C1 segment of cervical spinal cord (tissue), 14 donors: Measurements from ENCODE around the gene PADI2.

Experiments
- DNase-seq, 14 donors: peaks; one replicate each; lab custom pipeline; 2025; lab: John Stamatoyannopoulos, UW

The PADI2 gene

DNA sequence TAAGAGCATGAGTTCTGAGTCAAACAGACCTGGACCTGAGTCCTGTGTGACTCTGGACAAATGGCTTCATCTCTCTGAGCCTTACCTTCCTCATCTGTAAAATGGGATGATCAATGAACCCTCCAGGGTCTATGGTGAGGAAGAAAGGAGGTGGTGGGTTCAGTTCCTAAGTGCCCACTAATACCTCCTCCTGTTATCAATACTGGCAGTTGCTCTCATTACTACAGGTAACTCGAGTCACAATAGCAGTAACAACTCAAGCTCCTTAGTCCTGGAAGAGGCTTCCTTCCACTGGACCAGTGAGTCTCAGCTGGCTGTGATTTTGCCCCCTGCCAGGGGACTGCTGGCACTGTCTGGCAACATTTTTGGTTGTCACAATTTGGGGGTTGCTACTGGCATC lies 2.6 kb downstream of the PADI2 start:
- DNase-seq = no peak

- DNase-seq = peak in 9 of 14 donors; percentile 27 to 76 (median 56)
Measured at GRCh38 chr1:17113963-17114362, 5.3 kb downstream of the PADI2 start.

- DNase-seq = no peak
Measured at GRCh38 chr1:17112496-17113236, 6.6 kb downstream of the PADI2 start.

GRCh38 chr1:17112076-17112475 lies 7.2 kb downstream of the PADI2 start:
- DNase-seq = peak in 1 of 14 donors; percentile 56

DNA sequence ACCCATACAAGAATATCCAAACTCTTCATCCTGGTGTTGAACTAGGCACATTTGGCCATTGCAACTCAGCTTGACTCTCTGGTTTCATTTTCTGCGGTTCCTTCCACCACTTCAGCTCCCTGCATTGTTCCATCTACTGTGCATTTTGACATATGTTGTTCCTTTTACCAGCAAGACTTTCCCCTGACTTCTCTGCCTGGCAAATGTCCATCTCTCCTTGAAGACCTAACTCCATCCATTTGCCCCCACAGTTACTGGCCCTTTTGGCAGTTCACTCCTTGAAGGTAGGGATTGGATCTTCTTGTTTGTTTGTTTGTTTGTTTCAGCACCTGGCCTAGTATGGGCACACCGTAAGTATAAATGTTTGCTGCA lies 8.7 kb downstream of the PADI2 start:
- DNase-seq = peak in 1 of 14 donors; percentile 37

GRCh38 chr1:17109892-17110554 lies 9.2 kb downstream of the PADI2 start:
- peak in 12 of 14 donors; percentile 10 to 79 (median 70) for DNase-seq

GRCh38 chr1:17108786-17109185 lies 10.5 kb downstream of the PADI2 start:
- no peak for DNase-seq

DNA sequence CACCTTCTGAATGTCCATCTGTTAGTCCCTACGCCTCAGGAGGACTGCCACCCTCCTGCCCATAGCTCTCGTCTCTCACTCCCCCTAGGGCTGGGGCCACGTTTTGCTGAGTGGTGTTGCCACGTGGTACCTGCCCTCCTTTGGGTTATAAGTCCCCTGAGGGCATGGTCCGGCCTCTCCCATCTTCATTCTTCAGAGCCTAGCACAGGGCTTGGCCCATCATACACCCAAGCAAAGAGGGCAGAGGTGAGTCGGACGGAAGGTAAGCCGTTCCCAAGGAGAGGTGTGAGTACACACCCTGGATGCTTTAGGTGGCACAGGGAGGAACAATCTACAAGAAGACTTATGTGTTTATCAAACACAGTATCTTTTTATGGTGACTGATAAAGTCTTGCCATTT lies 10.9 kb downstream of the PADI2 start:
- no peak for DNase-seq

- DNase-seq = no peak
Measured at GRCh38 chr1:17104782-17105181, 14.5 kb downstream of the PADI2 start.

DNA sequence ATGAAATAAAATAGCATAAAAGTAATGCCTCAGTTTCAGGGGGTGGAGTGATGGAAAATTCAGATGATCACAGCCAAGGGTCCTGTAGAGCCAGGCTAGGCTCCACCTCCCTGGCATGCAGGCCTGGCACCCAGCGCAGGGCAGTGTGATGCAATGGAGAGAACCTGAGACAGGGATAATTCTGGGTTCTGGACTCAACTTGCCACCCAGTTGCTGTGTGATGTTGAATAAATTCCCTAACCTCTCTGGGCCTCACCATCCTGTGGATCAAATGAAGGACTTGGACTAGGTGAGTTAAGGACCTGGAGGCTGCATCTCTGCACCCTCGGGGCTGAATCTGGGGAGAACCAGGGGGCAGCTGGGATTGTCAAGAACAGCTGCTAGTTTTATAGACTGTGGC lies 17.0 kb downstream of the PADI2 start:
- no peak for DNase-seq

- peak in 1 of 14 donors; percentile 12 for DNase-seq
Measured at GRCh38 chr1:17101261-17101660, 18.0 kb downstream of the PADI2 start.

GRCh38 chr1:17099616-17100340 lies 19.5 kb downstream of the PADI2 start:
- DNase-seq = peak in 1 of 14 donors; percentile 35

DNA sequence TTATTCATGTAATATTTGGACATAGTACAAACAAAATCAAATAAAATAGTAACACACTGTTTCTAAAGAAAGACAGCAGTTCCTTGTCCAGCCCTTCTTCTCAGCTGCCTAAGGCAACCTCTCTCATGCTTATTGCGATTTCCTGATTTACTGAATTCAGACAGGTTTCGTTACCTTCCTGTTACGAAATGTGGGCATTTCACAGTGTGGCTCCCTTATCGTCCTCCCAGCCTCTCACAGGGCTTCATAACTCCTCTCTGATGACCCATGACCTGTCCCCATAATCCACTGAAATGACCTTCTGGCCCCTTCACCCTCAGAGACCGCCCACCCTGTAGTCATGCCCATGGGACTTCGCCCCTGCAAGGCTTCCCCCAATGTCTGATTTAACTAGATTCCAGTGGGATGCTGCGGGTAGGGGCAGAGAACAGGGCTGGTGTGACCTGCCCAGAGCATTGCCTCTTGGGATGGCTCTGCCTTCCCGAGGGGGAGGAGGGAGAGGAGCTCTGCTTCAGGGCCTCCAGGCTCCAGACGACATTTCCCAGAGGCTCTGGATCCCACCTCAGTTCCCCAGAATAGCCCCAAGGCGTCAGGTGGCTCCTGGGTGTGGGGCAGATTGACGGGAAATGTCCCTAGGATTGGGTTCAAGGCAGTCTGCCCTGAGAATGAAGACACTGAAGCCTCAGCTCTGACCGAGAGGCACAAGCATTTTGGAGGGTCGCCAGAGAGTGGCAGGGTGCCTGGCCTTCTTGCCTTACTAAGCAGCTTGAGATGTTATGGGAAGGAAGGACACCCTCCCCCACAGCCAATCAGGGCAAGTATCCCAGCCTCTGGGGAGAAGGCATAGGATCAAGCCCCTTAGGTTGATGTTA lies 20.6 kb downstream of the PADI2 start:
- DNase-seq = peak in 11 of 14 donors; percentile 12 to 89 (median 67)

DNA sequence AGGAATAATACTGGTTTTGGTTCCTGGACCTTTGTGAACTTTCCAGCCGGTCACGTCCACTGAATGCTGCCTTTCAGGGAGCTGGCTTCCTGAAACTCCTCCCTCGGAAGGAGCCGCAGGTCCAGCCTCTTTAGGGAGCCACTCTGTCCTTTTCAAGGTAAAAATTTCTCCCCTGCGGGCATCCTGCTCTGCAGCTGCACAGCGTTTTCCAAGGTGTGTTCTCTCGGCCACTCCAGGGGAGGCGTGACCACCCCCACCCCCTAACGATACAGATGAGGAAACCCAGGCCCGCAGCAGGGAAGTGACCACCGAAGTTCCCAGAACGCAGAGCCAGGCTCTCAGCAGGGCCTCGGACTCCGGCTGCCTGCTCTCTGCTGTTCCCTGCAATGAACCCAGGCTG lies 21.5 kb downstream of the PADI2 start:
- peak in 2 of 14 donors; percentile 22 to 47 for DNase-seq

DNA sequence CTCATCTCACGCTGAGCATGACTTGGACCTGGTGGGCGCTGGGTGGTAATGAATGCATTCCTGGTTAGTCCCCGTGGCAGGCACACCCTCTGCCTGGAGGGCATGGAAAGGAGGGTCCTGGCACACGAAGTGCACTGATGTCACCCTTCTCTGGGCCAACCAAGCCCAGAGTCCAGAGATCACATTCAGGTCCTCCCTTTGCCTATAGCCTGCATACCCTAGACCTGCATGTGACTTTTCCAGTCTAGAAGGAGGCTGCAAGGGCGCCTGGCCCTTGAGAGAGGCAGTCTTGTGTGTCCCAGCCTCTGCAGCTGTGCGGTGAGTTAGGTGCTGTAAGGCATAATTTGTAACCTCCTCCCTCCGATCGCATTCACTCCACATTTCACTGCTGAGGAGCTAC lies 22.1 kb downstream of the PADI2 start:
- peak in 4 of 14 donors; percentile 34 to 56 (median 45) for DNase-seq

DNA sequence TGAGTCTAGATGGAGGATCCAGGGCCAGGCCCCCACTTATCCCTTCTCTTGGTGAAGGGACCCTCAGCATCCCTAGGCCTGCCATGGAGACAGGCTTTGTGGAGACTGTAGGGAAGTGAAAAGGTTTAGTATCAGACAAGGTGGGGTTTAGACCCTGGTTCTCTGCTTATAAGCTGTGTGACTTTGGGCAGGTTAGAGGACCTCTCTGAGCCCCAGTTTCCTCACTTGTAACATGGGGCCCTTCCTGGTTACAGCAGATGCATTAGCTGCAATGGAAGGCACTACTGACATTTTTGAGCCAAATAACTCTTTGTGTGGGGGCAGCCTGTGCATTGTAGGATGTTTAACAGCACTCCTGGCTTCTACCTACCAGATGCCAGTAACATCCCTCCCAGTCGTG lies 22.7 kb downstream of the PADI2 start:
- DNase-seq = no peak

DNA sequence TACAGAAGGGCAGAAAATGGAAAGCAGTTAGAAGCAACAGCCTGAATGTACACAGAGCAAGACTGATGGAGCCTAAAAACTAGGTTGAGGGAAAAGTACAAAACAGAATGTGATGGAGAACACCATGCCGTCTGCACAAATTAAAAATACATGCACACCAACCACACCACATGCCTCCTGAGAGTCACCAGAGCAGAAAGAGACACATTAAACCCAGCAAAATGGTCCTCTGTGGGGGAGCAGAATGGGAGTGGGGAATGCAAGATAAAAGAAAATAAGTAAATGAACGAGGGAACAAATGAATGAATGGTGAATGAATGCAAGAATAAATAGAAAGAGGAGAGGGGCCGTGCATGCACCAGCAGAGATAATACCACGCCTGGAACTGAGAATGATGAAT lies 24.1 kb downstream of the PADI2 start:
- no peak for DNase-seq

DNA sequence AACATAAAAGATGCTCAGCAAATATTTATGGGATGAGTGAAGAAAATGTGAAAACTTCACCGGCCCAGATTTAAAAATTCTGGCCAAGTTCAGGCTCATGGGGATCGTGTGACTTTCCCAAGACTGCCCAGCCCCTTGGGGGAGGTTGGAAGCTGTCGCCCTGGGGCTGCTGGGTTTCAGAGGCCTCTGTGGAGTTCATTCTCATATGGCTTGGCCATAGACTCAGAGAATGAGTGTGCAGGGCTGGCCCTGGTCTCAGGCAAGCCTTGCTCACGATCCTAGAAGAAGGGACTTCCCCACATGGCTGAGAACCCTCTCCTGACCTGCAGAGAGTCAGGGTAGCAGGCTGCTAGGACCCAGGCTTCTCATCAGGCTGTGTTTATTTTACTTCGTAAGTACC lies 24.6 kb downstream of the PADI2 start:
- DNase-seq = no peak

DNA sequence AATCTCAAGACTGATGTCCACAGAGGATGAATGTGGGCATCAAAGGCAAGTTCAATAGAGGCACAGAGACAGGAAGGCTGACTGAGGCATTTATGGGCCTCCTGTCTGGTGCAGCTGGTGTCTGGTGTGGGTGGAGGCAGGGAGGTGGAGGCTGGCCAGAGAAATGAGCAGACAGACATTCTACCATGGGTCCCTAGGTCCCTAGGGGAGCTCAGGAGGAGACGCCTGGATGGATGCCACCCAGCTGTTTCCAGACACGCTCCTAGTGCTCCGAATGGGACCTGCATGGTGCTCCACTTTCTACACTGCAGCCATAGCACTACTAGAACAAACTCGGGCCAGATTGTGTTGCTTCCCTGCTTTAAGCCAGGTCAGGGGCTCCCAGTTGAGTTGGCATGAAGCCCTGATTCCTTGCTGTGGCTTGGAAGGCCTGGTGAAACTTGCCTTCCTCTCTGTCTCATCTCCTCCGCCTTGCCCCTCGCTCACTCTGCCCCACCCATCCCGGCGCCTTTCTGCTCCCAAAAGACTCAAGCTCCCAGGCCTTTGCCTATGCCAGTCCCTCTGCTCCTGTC lies 25.3 kb downstream of the PADI2 start:
- peak in 2 of 14 donors; percentile 24 to 27 for DNase-seq

- no peak for DNase-seq
Measured at GRCh38 chr1:17091252-17091651, 28.0 kb downstream of the PADI2 start.

- peak in 12 of 14 donors; percentile 40 to 94 (median 84) for DNase-seq
Measured at GRCh38 chr1:17089506-17089905, 29.7 kb downstream of the PADI2 start.
